ENCODE data around the gene MIB2.

DNA sequence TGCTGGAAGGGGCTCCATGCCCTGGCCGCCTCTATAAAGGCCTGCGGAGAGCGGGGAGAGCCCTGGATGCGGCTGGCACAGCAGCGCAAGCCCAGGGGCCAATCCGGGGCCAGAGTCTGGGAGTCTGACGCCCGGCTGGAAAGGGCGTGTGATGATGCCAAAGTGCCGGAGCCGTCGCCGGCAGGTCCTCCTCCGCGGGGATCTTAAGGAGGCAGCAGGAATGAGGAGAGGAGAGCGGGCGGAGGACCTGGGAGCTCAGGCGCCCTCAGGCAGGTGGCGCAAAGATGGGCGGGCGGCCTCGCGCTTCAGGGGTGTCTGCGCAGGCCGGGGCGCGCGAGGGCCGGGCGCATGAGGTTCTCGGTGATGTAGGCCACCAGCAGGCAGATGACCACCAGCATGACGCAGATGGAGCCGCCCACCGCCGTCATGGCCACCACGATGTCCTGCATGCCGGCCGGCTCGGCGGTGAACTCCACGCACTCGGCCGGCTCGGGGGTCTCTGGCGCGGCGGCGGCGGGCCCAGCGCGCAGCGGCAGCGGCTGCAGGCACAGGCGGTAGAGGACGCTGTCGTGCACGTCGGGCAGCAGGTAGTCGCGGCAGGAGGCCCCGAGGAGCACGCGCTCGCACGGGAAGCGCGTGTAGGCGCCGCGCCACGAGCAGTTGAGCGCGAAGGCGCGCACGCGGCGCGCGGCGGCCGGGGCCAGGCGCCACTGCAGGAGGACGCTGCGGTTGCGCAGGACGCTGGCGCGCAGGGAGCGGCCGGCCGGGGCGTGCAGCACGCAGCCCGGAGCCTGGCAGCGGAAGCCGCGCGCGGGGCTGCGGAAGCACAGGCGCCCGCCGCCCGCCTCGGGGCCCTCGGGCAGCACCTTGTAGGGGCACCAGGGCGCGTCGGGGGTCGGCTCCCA, 16.0 kb upstream of the MIB2 start:
- TF ChIP-seq, protein P1, sequence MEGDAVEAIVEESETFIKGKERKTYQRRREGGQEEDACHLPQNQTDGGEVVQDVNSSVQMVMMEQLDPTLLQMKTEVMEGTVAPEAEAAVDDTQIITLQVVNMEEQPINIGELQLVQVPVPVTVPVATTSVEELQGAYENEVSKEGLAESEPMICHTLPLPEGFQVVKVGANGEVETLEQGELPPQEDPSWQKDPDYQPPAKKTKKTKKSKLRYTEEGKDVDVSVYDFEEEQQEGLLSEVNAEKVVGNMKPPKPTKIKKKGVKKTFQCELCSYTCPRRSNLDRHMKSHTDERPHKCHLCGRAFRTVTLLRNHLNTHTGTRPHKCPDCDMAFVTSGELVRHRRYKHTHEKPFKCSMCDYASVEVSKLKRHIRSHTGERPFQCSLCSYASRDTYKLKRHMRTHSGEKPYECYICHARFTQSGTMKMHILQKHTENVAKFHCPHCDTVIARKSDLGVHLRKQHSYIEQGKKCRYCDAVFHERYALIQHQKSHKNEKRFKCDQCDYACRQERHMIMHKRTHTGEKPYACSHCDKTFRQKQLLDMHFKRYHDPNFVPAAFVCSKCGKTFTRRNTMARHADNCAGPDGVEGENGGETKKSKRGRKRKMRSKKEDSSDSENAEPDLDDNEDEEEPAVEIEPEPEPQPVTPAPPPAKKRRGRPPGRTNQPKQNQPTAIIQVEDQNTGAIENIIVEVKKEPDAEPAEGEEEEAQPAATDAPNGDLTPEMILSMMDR (IDR thresholded peaks at IDR 0.05; ENCODE audit: borderline replicate concordance, extremely low read depth, low read length, poor library complexity, severe bottlenecking), result no peak
- no peak for TF ChIP-seq EZH2 (IDR thresholded peaks at IDR 0.05; ENCODE audit: borderline replicate concordance, low read depth, low read length, severe bottlenecking)

Measured in DND-41 (cell line).